Germinal center (tissue), 1 donor: Measurements from ENCODE around the gene AP4S1.
"Not testable (repeated sequence)": the region's sequence is repeated elsewhere in the genome, so short reads cannot be mapped to it uniquely, and the experiment has no call there.

Experiments
- DNase-seq: peaks from one replicate; pipeline ENCODE4 v3.0.0; 2012; ENCODE audit warnings: mixed read lengths, low spot score

AP4S1 gene

GRCh38 chr14:31009836-31010574 is 15.4 kb upstream of the AP4S1 start:
- no peak for DNase-seq

- no peak for DNase-seq
These were observed 14.5 kb upstream of the AP4S1 start for GRCh38 chr14:31010935-31011334.

GRCh38 chr14:31013841-31014240 is 11.6 kb upstream of the AP4S1 start:
- DNase-seq: no peak

- no peak for DNase-seq
These were observed 7.3 kb upstream of the AP4S1 start for GRCh38 chr14:31018057-31018645.

GRCh38 chr14:31020834-31021575 is 4.4 kb upstream of the AP4S1 start:
- DNase-seq: no peak

- DNase-seq: no peak
These were observed 3.9 kb upstream of the AP4S1 start for GRCh38 chr14:31021576-31021949.

GRCh38 chr14:31022386-31022785 is 3.1 kb upstream of the AP4S1 start:
- DNase-seq: no peak

GRCh38 chr14:31024010-31024480 is 1.4 kb upstream of the AP4S1 start:
- no peak for DNase-seq

- DNase-seq: no peak
These were observed 677 bp upstream of the AP4S1 start for GRCh38 chr14:31024577-31025366.

GRCh38 chr14:31026077-31026449 is 614 bp downstream of the AP4S1 start, which contains the start of gene STRN3:
TSS of gene STRN3 (minus strand) at chr14:31026379. CDS start at chr14:31026185, 194 bp downstream.
- no peak for DNase-seq

- DNase-seq: peak; percentile 95
These were observed 1.2 kb downstream of the AP4S1 start for GRCh38 chr14:31026450-31027235.

- no peak for DNase-seq
These were observed 2.4 kb downstream of the AP4S1 start for GRCh38 chr14:31027847-31028246.

GRCh38 chr14:31029016-31029970 is 3.8 kb downstream of the AP4S1 start:
- no peak for DNase-seq

- no peak for DNase-seq
These were observed 5.0 kb downstream of the AP4S1 start for GRCh38 chr14:31030469-31030868.

GRCh38 chr14:31036552-31036951 is 11.1 kb downstream of the AP4S1 start:
- no peak for DNase-seq

- DNase-seq: no peak
These were observed 12.3 kb downstream of the AP4S1 start for GRCh38 chr14:31037709-31038221.

- no peak for DNase-seq
These were observed 13.2 kb downstream of the AP4S1 start for GRCh38 chr14:31038521-31039166.

- DNase-seq: no peak
These were observed 16.9 kb downstream of the AP4S1 start for GRCh38 chr14:31042300-31042699.

- DNase-seq: not testable (repeated sequence)
These were observed 17.4 kb downstream of the AP4S1 start for GRCh38 chr14:31042893-31043292.
